Ovary (tissue), 3 donors: ENCODE data around the gene ZNF473.
"Not testable (repeated sequence)": the region's sequence is repeated elsewhere in the genome, so short reads cannot be mapped to it uniquely, and the experiment has no call there.

Source experiments
- POLR2A ChIP-seq: fragments of 450-650 bp; IDR thresholded peaks from one replicate; pipeline ENCODE4 v1.6.1; 2017; ENCODE audit warnings: antibody characterized with exemption, mild to moderate bottlenecking, moderate library complexity
- TF ChIP-seq, protein P1 (sequence below), 3 donors: fragments of 450-650 bp in 2 of 3; fragments of 200-600 bp in 1 of 3; IDR thresholded peaks; one replicate each; pipeline versions ENCODE4 v1.5.1 to v1.8.0; 2016 to 2022; ENCODE audit warnings: antibody characterized with exemption in 3 of 3, mild to moderate bottlenecking in 1 of 3
- donor health status: DM: no; HTN: no; CAD: no.

- TF ChIP-seq, protein P1, sequence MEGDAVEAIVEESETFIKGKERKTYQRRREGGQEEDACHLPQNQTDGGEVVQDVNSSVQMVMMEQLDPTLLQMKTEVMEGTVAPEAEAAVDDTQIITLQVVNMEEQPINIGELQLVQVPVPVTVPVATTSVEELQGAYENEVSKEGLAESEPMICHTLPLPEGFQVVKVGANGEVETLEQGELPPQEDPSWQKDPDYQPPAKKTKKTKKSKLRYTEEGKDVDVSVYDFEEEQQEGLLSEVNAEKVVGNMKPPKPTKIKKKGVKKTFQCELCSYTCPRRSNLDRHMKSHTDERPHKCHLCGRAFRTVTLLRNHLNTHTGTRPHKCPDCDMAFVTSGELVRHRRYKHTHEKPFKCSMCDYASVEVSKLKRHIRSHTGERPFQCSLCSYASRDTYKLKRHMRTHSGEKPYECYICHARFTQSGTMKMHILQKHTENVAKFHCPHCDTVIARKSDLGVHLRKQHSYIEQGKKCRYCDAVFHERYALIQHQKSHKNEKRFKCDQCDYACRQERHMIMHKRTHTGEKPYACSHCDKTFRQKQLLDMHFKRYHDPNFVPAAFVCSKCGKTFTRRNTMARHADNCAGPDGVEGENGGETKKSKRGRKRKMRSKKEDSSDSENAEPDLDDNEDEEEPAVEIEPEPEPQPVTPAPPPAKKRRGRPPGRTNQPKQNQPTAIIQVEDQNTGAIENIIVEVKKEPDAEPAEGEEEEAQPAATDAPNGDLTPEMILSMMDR (IDR thresholded peaks at IDR 0.05) = not testable (repeated sequence)
- TF ChIP-seq POLR2A = not testable (repeated sequence)
Measured at GRCh38 chr19:50084440-50084839, 58.6 kb downstream of the ZNF473 start.
